ENCODE data around the gene TOR1B.
"Not testable (repeated sequence)": the region's sequence is repeated elsewhere in the genome, so short reads cannot be mapped to it uniquely, and the experiment has no call there.

TOR1B gene

DNA sequence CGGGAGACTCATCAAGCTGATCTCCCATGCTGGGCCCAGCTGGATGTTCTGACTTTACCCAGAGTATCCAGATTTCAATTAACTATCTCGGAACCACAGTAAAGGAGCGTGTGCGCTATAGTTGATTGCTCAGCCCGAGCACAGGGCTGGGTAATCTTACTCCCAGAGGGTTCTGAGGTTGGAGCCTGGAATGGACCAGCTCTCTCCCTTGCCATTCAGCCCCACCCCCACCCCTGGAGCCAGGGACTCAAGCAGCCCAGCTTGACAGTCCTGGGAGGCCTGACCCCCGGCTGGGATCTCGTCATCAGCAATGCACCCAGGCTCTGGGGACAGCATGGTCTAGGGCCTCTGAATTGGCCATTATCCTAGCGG, 26.4 kb upstream of the TOR1B start:
- no peak for DNase-seq (ENCODE audit: low read depth, low spot score)

DNA sequence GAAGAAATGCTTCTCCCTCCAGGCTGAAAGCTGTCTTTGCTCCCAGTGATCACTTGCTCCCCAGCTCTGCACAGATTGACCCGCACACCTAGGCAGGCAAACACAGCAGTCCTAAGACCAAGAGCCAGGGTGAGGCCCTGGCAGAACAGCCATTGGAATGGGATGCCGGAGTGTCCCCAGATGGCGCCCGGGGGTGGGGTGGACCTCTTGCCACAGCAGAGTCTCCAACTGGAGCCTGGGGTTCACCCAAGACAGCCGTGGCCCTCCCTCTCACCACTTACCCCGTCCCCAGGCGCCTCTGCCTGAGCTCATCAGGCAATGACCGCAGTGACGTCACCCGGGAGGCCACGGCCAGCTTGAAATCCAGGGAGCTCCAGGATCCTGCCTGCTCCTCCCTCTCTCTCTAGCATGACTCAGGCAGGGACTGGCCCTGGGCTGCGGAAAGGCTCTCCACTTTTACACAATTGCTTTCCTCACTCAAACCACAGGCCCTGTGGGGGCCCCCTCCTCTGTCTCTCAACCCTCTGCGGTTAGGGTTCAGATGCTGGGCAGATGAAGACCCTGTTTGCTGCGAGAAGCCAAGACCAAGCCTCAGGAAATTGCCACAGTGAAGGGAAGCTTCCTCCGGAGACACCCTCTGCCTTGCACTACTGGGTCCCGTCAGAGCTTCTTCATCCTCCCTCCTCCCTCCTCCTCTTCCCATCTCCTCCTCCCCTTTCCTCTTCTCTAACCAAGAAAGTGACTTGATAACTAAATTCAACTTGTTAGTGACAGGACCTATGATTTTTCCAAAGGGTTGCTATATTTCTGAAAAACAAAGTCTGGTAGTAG, 25.8 kb upstream of the TOR1B start:
- DNase-seq (ENCODE audit: low read depth, low spot score), result no peak

DNA sequence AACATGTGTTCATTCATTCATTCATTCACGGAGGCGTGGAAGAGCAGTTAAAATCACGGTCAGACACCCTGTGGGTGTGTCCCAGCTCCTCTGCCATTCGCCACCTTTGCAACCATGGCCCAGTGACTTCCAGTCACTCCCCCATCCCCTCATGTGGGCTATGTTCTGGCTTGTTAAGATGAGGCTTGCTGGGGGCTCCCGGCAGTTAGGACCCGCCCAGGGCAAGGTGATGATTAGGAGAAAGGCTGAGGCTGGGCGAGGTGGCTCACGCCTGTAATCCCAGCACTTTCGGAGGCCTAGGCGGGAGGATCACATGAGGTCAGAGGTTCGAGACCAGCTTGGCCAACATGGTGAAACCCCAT, 25.2 kb upstream of the TOR1B start:
- DNase-seq (ENCODE audit: low read depth, low spot score), result no peak

DNA sequence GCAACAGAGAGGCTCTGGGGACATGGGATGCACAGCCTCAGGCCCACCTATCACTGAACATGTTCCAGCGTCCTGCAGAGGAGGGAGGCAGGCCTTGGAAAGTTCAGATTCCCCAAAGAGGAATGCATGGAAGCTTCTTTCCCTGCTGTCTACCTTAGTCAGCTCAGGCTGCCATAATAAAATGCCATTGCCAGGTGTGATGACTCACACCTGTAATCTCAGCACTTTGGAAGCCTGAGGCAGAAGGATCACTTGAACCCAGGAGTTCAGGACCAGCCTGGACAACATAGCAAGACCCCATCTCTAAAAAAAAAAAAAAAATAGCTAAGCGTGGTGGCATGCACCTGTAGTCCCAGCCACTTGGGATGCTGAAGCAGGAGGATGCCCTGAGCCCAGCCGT, 24.5 kb upstream of the TOR1B start:
- DNase-seq (ENCODE audit: low read depth, low spot score), result no peak

DNA sequence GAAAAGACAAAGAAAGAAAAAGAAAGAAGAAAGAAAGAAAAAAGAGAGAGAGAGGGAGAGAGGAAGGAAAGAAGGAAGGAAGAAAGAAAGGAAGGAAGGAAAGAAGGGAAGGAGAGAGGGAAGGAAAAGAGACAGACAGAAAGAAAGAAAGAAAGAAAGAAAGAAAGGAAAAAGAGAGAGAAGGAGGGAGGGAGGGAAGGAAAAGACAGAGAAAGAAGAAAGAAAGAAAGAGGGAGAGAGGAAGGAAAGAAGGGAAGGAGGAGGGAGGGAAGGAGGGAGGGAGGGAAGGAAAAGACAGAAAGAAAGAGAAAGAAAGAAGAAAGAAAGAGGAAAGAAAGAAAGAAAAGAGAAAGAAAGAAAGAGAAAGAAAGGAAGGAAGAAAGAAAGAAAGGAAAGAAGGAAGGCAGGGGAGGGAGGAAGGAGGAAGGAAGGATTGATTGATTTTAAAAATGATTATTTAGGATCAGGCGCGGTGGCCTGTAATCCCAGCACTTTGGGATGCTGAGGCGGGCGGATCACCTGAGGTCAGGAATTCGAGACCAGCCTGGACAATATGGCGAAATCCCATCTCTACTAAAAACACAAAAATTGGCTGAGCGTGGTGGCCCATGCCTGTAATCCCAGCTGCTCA, 23.3 kb upstream of the TOR1B start:
- no peak for DNase-seq (ENCODE audit: low read depth, low spot score)

DNA sequence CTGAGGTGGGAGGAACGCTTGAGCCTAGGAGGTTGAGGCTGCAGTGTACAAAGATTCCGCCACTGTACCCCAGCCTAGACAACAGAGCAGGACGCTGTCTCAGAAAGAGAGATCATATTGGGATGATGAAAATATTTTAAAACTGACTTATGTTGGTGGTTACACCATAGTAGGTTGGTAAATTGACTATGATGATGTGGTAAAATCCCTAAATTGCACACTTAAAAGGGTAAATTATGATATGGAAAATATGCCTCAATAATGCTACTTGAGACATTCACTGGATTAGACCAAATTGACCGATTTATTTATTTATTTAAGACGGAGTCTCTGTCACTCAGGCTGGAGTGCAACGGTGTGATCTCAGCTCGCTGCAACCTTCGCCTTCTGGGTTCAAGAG, 21.9 kb upstream of the TOR1B start:
- DNase-seq (ENCODE audit: low read depth, low spot score), result no peak

DNA sequence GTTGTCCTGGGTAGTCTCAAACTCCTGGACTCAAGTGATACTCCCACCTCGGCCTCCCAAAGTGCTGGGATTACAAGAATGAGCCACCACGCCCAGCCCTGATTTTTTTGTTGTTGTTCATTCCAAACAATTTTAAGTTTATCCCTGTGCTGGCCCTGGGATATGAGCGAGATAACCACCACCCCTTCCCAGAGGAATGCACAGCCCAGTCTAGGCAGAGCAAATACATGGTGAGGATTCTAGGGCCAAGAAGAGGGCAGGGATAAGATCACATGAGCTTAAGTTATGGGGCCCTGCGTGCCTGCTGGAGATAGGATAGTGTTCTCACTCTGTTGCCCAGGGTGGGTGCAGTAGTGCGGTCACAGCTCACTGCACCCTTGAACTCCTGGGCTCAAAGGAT, 21.0 kb upstream of the TOR1B start:
- DNase-seq (ENCODE audit: low read depth, low spot score), result no peak

DNA sequence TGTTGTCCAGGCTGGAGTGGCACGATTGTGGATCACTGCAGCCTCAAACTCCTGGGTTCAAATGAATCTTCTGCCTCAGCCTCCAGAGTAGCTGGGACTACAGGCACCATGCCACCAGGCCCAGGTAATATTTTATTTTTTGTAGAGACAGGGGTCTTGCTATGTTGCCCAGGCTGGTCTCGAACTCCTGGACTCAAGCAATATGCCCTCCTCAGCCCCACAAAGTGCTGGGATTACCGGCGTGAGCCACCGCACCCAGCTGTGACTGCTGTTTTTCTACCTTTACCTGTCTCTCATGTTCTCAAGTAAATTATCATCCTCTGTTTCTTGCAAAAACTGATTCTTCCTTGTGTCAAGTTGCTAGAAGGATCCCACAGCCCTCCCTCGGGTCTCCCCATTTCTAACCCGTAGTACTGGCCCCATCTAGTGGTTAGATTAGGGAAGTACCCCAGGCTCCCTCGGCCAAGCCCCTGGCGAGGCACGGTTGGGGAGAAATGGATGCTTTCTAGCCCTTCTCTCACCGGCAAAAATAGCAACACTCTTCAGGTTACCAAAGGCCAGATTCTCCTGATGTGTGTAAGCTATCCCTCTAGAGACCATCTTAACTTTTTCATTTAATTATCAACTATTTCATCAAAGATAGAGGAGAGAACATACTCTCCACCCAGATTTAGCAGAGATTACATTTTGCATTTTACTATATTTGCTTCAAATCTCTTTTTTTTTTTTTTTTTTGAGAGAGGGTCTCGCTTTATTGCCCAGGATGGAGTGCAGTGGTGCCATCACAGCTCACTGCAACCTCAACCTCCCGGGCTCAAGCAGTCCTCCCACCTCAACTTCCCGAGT, 19.2 kb upstream of the TOR1B start:
- DNase-seq (ENCODE audit: low read depth, low spot score), result peak; percentile 56

DNA sequence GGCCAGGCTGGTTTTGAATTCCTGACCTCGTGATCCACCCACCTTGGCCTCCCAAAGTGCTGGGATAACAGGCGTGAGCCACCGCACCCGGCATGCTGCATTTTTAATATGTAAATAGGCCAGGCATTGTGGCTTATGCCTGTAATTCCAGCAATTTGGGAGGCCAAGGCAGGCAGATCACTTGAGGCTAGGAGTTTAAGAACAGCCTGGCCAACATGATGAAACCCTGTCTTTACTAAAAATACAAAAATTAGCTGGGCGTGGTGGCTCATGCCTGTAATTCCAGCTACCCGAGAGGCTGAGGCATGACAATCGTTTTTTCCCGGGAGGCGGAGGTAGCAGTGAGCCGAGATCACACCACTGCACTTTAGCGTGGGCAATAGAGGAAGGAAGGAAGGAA, 18.0 kb upstream of the TOR1B start:
- not testable (repeated sequence) for DNase-seq (ENCODE audit: low read depth, low spot score)

DNA sequence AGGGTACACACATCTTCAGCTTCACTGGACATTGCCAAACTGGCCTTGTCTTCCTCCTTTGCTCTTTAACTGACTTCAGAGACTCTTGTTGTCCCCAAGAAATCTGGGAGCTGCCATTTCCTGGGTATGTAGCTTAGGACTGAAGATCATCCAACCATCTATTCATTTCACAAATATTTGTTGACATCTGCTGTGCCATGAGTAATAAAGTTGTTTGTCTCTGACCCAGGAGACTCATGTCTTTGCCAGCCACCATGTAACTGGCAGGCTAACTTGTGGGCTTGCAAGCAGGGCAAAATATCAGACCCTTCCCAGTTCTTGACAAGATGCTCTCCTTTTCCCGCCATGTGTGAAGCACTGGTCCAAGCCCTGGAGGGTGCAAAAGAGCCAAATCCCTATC, 17.1 kb upstream of the TOR1B start:
- DNase-seq (ENCODE audit: low read depth, low spot score), result no peak

DNA sequence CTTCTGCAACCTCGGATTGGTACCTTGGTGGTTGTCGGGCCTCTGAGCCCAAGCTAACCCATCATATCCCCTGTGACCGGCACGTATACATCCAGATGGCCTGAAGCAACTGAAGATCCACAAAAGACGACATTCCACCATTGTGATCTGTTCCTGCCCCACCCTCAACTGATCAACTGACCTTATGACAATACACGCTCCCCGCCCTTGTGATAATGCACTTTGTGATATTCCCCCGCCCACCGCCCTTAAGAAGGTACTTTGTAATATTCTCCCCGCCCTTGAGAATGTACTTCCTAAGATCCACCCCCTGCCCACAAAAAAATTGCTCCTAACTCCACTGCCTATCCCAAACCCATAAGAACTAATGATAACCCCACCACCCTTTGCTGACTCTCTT, 16.5 kb upstream of the TOR1B start:
- DNase-seq (ENCODE audit: low read depth, low spot score), result no peak

DNA sequence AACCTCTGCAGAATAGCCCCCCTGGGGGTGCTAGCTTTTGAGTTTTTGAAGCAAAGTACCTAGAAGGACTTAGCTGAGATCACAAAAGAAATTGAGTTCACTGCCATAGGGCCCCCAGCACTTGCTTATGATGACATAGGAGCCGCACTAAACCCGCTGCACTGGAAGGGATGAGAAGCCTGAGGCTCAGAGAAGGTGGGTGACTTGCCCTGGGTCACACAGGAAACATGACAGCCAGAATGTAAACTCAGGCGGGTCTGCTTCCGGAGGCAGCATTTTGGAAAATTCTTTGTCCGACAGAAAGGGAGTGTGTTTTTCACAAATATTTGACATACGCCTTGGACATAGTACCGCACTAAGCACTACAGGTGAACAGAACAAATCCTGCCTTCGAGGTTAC, 8.4 kb upstream of the TOR1B start:
- no peak for DNase-seq (ENCODE audit: low read depth, low spot score)

DNA sequence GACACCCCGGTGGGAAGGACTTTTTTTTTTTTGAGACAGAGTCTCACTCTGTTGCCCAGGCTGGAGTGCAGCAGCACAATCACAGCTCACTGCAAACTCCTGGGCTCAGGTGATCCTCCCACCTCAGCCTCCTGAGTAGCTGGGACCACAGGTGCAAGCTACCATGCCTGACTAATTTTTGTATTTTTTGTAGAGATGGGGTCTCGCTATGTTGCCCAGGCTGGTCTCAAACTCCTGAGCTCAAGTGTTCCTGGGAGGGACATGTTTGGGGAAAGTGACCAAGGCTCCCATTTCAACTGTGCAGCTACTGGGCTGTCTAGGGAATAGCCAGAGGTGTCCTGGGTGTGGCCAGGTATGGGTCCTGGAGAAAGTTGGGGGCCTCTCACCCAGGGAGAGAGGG, 7.0 kb upstream of the TOR1B start:
- not testable (repeated sequence) for DNase-seq (ENCODE audit: low read depth, low spot score)

DNA sequence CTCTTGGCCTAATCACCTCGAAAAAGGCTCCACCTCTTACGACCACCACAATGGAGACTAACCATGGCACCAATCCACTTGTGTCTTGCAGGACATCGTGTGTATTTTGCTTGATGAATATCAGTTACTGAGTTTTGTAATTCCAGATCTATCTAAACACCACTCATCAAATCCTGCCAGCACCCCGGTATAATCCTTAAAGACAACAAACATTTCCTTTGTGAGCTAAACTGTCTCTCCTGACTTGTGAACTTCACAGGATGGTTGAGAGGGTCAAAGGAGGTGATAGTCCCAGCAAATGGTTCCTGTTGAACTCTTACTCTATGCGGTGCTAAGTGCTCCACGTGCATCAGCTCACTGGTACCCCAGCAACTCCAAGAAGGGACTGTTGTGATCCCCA, 4.0 kb upstream of the TOR1B start:
- no peak for DNase-seq (ENCODE audit: low read depth, low spot score)

DNA sequence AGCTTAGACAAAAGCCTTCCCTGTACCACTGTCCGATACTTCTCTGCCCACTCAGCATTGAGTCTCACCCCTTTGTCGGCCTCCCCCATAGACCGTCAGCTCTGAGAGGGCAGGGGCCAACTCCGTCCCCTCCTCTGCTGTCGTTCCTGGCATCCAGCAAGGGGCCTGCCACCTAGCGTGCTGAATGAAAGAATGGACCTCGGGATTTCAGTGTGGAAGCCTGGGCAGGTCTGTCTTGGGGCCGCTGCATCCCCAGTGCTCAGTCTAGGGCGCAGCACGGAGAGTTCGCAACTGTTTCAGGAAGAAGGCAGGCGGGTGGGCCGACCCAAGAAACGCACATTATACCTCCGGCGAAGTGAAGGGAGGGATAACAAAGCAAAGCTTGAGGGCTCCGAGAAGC, 1.5 kb upstream of the TOR1B start:
- no peak for DNase-seq (ENCODE audit: low read depth, low spot score)

DNA sequence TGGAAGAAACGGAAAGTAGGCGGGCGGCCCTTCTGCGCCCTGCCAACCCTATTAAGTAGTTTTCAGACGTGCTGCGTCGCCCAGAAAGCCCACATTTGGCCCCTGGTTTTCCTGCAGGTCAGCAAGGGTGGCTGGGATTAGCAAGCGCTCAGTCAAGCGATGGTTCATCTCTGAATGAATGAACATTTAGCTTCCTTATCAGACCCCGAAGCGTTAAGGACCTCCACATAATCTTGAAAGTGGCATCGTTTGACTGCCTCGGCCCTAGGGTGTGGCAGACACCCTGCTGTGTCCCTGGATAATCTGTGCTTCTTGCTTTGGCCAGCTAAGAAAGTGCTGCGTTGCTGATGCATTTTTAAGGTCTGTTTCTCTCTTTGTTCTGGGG, 684 bp downstream of the TOR1B start:
- DNase-seq (ENCODE audit: low read depth, low spot score), result no peak

DNA sequence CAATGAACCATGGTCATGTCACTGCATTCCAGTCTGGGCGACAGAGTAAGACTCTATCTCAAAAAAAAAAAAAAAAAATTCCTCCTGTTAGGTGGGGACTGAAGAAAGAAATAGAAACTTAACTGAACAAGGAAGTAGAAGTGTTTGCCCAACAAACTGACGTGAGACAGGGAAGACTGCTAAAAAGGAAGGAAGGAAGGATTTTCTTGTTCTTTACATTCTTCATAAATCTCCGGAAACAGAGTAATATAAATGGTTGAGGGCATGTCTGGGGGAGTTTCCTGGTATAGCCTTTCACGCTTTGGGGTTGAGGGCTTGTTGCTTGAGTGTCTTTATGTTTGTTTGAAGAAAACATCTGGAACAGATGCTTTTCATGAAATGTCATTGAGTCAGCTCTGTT, 3.1 kb downstream of the TOR1B start:
- no peak for DNase-seq (ENCODE audit: low read depth, low spot score)

DNA sequence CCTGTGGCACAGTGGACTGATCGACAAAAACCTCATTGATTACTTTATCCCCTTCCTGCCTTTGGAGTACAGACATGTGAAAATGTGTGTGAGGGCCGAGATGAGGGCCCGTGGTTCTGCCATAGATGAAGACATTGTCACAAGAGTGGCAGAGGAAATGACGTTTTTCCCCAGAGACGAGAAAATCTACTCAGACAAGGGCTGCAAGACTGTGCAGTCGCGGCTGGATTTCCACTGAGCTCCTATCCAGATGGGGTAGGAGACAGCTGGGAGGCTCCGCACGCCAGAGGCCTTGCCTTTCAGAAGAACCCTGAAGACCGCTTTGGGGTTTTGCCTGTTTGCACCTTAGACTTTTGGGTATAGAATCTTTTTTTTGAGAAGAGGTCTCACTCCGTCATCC, 6.4 kb downstream of the TOR1B start:
- DNase-seq (ENCODE audit: low read depth, low spot score), result no peak

DNA sequence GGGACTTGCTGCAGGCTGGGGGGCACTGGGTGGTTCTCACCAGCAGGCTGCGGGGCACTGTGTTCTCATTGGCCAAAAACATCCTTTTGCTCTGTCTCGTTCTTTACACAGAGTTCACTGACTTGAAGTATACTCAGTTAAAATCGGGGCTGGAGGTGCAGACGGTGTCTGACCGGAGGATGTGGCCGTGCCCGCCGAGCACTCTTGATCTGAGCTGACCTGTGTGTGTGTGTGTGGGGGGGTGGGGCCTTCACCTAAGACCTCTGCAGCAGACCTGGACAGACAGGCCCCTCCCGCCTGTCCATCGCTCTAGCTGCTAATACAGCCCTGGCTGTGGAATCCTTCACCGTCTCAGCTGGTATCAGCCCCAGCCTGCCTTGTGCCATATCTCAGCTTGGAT, 7.1 kb downstream of the TOR1B start:
- DNase-seq (ENCODE audit: low read depth, low spot score), result no peak

DNA sequence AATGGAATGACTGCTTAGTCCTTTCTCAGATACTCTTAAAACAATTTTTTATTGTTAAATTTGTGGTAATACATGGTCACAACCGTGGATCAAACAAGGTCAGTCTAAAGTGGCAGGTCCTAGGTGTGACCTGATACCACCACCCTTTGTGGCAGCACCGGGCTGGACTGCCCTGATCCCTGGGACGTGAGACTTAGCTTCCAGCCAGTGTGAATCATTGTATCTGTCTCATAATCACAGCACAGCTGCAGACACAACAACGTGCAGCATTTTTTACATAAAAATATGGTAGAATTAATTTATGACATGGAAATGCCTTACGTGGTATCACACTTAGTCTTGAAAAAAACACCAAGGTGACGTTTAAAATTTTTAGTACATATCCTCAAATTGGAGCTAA, 7.8 kb downstream of the TOR1B start:
- no peak for DNase-seq (ENCODE audit: low read depth, low spot score)

DNA sequence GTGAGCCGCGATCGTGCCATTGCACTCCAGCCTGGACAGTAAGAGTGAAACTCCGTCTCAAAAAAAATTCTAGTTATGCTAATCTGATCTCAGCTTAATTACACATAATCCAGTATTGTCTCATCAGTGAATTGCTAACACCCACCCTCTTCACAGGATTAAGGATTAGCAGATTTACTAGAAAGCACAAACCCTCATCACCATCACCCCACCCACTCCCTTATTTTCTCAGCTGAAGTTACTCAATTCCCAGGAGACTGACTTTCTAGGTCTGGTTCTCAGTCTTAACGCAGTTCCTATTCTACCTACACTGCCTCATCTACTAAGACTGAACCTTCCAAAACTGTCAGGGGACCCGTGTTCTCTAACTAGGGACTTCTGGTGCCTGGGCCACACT, 9.0 kb downstream of the TOR1B start:
- DNase-seq (ENCODE audit: low read depth, low spot score), result no peak

DNA sequence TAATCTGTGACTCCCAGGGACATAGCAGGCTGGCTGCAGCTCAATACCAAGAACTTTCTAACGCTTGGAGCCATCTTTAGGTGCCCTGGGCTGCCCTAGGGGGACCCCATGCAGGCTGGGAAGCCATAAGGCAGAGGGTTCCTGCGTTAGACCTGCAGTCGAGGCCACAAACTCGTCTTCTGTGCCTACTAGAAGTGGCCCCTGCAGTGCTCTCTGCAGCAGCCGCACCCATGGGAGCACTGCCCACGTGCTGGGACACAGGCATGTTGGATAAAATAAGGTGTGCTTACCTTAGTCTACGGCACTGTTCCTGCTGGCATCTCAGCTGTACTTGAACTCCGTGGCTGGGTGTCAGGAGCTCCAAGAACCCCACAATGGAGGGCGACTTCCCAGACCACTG, 9.4 kb downstream of the TOR1B start:
- no peak for DNase-seq (ENCODE audit: low read depth, low spot score)

DNA sequence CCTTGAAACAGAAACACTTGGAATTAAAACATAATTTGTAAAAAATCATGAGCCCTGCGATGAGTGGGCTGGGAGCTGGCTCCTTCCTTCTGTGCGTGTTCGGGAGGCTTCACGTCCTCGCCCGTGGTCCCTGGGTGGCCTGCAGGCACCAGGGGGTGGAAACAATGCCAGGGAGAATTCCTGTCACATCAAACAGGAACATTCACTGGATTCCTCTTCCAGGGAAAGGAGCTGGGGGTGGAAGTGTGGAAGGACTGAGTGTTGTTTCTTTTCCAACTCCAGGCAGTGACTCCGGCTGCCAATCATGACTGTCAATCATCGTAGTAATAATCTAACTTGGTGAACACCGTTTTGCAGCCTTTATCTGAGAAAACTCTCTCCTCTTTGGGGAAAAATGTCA, 10.7 kb downstream of the TOR1B start:
- DNase-seq (ENCODE audit: low read depth, low spot score), result no peak

Data from activated CD4-positive, CD25-positive, alpha-beta regulatory T cell treated with anti-CD3 and anti-CD28 coated beads, Interleukin-2, amount 50 U/mL, for 16 hours (primary cell).